Coronary artery (tissue), 2 donors: Measurements from ENCODE around the gene NUSAP1.
"Not testable (repeated sequence)": the region's sequence is repeated elsewhere in the genome, so short reads cannot be mapped to it uniquely, and the experiment has no call there.

ENCODE experiments used
- DNase-seq: peaks from one replicate; pipeline ENCODE4 v3.0.0-alpha.2; 2017; ENCODE audit warnings: low spot score
- H3K27ac ChIP-seq, 2 donors: fragments of 200-600 bp; sonication (generic); one replicate each; pipeline ENCODE4 v1.5.1; 2016 to 2019
- H3K4me3 ChIP-seq: fragments of 200-600 bp; sonication (generic); 2 replicates; pipeline ENCODE4 v1.5.1; 2016; ENCODE audit warnings: mild to moderate bottlenecking, moderate library complexity
- TF ChIP-seq, protein P1 (sequence below): fragments of 200-600 bp; sonication (generic); IDR thresholded peaks from one replicate; pipeline ENCODE4 v1.5.1; 2019; ENCODE audit warnings: antibody characterized with exemption

NUSAP1 gene

DNA sequence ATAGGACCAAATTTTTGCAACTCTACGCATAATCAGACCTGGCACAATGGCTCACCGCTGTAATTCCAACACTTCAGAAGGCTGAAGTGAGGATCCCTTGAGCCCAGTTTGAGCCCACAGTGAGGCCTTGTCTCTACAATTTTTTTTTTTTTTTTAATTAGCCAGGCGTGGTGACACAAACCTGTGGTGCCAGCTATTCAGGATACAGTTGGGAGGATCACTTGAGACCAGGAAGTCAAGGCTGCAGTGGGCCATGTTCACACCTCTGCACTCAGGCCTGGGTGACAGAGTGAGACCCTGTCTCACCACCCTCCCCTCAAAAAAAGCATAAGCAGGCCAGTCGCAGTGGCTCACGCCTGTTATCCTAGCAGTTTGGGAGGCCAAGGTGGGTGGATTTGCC lies 25.0 kb upstream of the NUSAP1 start:
- no peak overlapping the region for H3K4me3 ChIP-seq
- H3K27ac ChIP-seq = no peak overlapping the region
- no peak for DNase-seq
- TF ChIP-seq, protein P1, sequence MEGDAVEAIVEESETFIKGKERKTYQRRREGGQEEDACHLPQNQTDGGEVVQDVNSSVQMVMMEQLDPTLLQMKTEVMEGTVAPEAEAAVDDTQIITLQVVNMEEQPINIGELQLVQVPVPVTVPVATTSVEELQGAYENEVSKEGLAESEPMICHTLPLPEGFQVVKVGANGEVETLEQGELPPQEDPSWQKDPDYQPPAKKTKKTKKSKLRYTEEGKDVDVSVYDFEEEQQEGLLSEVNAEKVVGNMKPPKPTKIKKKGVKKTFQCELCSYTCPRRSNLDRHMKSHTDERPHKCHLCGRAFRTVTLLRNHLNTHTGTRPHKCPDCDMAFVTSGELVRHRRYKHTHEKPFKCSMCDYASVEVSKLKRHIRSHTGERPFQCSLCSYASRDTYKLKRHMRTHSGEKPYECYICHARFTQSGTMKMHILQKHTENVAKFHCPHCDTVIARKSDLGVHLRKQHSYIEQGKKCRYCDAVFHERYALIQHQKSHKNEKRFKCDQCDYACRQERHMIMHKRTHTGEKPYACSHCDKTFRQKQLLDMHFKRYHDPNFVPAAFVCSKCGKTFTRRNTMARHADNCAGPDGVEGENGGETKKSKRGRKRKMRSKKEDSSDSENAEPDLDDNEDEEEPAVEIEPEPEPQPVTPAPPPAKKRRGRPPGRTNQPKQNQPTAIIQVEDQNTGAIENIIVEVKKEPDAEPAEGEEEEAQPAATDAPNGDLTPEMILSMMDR = no peak

DNA sequence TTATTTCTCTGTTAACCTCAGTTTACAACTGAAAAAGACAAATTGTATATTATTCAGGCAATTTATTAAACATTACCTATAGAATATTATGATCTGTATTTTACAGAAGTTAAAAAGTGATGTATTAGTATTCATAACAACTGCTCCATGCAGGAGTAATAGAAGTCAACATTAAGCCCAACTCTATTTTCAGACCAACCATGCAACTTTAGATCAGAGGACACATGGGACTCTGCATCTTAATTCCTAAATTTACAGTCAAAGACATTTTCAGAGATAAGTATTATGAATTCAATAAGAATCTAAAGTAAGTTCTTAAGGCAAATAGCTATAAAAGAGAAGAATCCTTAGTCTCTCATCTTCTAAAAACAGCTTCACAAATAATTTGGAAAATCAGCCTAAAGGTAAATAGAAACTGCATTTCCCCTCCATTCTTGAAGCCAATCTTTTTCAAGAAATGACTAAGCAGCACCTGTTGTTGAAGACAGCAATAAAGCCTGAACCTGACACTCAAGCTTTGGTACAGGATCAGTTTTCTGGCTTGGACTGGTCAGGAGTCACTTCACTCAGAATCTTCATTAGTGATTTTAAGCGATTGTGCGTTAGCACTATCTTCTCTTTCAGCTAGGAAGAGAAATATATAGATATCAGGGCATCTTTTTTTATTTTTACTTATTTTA lies 23.3 kb upstream of the NUSAP1 start:
- Histone ChIP-seq H3K27ac (no peak overlapping the region), H3K4me3 (no peak overlapping the region)
- DNase-seq = no peak
- TF ChIP-seq, protein P1 = no peak

DNA sequence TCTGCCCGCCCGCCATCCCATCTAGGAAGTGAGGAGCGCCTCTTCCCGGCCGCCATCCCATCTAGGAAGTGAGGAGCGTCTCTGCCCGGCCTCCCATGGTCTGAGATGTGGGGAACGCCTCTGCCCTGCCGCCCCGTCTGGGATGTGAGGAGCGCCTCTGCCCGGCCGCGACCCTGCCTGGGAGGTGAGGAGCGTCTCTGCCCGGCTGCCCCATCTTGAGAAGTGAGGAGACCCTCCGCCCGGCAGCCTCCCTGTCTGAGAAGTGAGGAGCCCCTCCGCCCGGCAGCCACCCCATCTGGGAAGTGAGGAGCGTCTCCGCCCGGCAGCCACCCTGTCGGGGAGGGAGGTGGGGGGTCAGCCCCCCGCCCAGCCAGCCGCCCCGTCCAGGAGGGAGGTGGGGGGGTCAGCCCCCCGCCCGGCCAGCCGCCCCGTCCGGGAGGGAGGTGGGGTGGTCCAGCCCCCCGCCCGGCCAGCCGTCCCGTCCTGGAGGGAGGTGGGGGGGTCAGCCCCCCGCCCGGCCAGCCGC lies 11.8 kb upstream of the NUSAP1 start:
- not testable (repeated sequence) for H3K4me3 ChIP-seq, H3K27ac ChIP-seq, DNase-seq

DNA sequence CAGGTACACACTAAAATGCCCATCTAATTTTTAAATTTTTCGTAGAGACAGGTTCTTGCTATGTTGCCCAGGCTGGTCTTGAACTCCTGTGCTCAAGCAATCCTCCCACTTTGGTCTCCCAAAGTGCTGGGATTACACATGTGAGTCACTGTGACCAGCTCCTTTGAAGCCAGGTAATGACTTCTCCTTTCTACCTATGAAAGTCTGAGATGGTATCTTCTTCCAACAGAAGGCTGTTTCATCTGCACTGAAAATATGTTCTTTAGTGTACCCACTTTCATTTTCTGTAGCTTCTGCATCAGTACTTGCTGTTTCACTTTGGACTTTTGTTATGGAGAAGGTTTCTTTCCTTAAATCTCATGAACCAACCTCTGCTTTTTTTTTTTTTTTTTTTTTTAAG lies 9.1 kb upstream of the NUSAP1 start:
- TF ChIP-seq, protein P1 = no peak
- no peak overlapping the region for H3K4me3 ChIP-seq
- no peak for DNase-seq
- H3K27ac ChIP-seq = no peak overlapping the region

DNA sequence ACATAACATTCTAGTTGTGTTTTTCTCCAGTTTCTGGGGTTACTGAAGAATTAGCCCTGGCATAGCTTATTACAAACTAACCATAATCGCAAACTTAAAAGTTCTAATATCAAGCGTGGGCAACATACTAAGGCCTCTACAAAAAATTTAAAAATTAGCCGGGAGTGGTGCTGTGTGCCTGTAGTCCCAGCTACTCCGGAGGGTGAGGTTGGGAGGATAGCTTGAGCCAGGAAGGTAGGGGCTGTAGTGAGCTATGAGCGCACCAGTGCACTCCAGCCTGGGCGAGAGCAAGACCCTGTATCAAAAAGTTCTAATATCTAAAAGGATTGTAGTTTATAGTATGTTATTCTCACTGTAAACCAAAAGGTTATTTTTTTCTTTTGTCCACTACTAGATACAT lies 1.4 kb upstream of the NUSAP1 start:
- Histone ChIP-seq H3K4me3 (no peak overlapping the region), H3K27ac (no peak overlapping the region)
- DNase-seq = no peak
- TF ChIP-seq, protein P1 = no peak

DNA sequence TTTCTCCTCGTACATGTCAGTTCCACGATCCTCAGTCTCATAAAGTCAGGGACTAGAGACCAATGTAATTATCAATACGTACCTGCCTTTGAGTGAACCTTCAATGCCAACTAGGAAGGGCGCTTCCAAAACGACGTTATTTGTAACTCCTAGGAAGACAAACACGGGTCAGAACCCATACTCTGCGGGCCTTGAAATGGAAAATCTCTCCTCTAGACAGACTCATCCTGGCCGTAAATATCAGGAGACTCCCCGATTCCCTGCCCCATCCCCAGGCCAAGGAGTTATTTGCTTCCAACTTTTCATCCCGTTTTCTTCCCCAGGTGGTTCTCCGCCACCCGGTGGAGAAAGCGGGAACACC lies 868 bp upstream of the NUSAP1 start:
- peak overlapping the region; percentile 98 for H3K4me3 ChIP-seq
- DNase-seq = peak; percentile 52
- TF ChIP-seq, protein P1 = no peak
- H3K27ac ChIP-seq = peak overlapping the region; percentile 32 to 73

DNA sequence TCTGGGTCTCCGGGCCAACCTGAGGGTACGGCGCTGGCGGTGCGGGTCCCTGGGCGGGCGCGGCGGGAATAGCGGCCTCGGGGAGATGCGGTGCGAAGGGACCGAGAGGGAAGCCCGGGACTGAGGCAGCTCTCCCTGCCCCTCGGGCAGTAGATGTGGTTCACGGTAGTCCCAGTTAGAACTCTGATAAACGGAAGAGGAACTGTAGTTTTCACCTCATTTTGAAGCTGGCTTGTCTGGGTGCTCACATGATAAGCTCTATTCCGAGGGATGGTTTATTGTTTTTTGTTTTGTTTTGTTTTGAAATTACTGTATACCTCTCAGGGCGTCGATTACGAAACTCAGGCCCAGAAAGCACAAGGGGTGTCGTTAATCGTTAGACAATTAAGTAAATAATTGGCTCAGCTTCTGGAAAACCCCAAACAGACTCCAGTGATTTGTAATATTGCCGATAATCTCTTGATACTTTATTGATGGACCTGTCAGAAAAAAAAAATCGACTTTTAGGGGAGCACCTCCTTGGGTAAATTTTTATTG lies 413 bp downstream of the NUSAP1 start:
- no peak for DNase-seq

More for the DNA sequence above, 413 bp downstream of the NUSAP1 start:
- Histone ChIP-seq H3K4me3 (peak overlapping the region; percentile 98), H3K27ac (peak overlapping the region; percentile 32 to 73)
- TF ChIP-seq, protein P1 = no peak
